ENCODE data around the gene PADI4.

The PADI4 gene, protein sequence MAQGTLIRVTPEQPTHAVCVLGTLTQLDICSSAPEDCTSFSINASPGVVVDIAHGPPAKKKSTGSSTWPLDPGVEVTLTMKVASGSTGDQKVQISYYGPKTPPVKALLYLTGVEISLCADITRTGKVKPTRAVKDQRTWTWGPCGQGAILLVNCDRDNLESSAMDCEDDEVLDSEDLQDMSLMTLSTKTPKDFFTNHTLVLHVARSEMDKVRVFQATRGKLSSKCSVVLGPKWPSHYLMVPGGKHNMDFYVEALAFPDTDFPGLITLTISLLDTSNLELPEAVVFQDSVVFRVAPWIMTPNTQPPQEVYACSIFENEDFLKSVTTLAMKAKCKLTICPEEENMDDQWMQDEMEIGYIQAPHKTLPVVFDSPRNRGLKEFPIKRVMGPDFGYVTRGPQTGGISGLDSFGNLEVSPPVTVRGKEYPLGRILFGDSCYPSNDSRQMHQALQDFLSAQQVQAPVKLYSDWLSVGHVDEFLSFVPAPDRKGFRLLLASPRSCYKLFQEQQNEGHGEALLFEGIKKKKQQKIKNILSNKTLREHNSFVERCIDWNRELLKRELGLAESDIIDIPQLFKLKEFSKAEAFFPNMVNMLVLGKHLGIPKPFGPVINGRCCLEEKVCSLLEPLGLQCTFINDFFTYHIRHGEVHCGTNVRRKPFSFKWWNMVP

DNA sequence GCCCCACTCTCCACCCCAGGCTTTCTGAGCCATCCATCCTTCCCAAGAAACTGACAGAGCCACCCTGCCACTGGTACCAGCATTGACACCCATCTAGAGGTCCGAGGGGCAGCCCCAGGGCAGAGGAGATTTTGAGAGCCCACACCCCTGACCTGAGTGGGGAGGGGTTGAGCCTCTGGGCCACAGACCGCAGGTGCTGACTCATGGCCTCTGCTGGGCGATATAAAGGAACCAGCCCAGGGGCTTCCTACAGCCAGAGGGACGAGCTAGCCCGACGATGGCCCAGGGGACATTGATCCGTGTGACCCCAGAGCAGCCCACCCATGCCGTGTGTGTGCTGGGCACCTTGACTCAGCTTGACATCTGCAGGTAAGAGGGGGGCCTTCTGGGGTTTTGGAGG, at the start of gene PADI4:
PADI4 (plus strand) TSS at position 252 of the 400 bp plus-strand sequence; CDS start at position 278, 26 bp downstream.
- no peak for DNase-seq

- no peak for DNase-seq
These were observed 49.3 kb upstream of the PADI4 start for GRCh38 chr1:17258758-17259130.

DNA sequence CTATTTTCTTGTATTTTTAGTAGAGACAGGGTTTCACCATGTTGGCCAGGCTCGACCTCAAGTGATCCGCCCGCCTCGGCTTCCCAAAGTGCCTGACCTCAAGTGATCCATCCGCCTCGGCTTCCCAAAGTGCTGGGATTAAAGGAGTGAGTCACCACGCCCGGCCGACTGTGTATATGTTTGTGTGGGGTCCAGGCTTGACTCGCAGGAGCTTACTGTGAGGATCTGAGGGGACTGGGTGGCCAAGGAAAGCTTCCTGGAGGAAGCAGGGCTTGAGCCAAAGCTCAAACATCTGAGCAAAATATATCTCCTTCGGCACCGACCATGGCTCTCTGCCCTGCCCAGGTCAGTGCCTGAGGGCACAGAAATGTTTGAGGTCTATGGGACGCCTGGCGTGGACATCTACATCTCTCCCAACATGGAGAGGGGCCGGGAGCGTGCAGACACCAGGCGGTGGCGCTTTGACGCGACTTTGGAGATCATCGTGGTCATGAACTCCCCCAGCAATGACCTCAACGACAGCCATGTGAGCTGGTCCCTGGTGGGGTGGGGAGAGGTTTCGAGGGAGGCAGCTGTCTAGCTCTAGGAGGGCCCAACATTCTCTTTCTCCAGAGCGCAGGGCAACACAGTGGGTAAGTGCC, 48.6 kb upstream of the PADI4 start:
- no peak for DNase-seq

GRCh38 chr1:17260264-17260663, 47.7 kb upstream of the PADI4 start:
- DNase-seq = no peak

DNA sequence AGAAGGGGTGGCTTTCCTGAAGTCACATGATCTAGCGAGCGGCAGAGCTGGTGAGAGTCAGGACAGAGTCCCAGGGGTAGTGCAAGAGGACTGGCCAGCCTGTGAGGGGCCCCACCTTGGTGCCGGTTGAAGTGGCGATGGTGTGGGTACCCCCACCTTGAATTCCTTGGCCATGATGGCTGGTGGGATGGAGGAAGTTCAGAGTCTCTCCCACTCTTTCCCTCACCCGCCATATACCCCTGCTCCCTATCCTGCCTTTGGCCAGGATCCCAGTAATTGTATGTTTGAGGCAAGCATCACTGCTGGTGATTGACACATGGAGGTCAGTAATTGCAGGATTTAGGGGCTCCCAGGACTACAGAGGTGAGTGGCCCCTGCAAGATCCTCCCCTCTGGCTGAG, 47.3 kb upstream of the PADI4 start:
- no peak for DNase-seq

- no peak for DNase-seq
These were observed 44.1 kb upstream of the PADI4 start for GRCh38 chr1:17263936-17264335.

GRCh38 chr1:17264470-17264869, 43.5 kb upstream of the PADI4 start:
- no peak for DNase-seq

DNA sequence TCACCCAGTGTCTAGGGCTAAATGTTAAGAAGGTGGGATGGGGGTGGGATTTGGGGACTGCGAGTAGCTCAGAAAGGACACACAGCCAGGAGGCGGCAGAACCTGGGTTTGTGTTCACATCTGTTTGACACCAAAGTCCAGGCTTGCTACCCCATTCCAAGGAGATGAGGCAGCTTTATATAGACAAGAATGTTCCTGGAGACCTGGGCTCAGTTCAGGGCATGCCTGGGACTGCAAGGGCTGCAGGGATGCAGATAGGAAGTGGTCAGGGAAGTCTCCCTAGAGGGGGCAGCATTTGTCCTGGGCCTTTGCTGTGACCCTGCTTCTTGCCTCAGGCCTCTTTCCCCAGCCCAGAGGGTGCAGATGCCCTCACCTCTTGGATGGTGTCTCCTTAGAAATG, 42.8 kb upstream of the PADI4 start:
- no peak for DNase-seq

DNA sequence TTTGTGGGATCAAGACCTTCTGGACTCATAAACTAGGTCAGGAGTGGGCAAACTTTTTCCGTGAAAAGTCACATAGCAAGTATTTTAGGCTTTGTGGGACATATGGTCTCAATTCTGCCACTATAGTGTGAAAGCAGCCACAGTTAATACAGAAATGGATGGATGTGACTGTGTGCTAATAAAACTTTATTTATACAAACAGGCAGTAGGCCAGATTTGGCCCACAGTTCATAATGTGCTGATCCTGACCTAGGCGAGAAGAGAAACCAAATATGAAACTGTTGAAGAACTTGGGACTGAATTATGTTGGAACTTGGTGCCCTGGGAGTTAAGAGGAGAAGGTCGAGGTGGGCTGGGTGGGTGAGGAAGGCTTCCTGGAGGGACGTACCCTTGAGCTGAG, 42.0 kb upstream of the PADI4 start:
- DNase-seq = no peak

DNA sequence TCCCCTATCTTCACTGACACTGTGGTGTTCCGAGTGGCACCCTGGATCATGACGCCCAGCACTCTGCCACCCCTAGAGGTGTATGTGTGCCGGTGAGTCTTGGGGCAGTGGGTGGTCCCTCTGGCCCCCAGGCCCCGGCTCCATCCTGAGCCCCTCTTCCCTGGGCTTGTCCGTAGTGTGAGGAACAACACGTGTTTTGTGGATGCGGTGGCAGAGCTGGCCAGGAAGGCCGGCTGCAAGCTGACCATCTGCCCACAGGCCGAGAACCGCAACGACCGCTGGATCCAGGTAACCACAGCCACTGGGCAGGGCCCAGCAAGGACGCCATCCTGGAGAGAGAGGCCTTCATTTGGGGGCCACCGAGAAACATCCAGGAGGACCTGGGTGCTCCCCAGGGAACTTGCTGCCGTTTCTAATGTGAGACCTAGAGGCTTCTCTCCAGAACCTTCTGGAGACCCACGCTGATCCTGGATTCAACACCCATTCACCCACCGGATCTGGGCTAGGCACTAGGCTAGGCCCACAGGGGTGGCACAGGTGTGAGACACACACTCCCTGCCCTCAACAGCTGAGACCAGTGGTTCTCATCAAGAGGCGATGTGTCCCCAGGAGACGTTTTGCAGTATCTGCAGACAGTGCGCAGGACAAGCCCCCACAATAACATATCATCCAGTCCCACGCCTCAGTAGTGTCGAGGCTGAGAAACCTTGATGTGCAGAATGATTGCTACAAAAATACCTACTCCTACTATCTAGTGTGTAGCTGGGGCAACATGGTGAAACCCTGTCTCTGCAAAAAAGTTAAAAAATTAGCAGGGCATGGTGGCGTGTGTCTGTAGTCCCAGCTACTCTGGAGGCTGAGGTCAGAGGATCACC, 36.9 kb upstream of the PADI4 start:
- no peak for DNase-seq

DNA sequence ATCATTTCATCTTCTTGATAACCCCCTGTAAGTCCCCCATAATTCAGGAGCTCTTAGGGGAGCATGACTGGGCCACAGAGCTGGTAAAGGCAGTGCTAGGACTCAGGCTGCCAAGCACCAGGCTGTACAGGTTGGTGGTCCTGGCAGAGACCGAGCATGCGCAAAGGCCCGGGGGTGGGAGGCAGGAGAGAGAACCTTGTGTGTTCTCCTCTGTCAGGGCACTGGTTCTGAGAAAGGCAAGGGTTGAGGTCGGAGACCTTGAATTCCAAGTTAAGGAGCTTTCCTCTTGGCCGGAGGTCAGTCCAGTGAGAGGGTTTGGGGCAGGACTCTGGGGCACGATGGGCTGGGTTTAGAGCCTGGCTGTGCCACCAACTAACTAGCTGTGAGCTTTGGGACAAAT, 35.9 kb upstream of the PADI4 start:
- DNase-seq = no peak

GRCh38 chr1:17272646-17273045, 35.4 kb upstream of the PADI4 start:
- no peak for DNase-seq

- DNase-seq = no peak
These were observed 34.9 kb upstream of the PADI4 start for GRCh38 chr1:17273096-17273495.

DNA sequence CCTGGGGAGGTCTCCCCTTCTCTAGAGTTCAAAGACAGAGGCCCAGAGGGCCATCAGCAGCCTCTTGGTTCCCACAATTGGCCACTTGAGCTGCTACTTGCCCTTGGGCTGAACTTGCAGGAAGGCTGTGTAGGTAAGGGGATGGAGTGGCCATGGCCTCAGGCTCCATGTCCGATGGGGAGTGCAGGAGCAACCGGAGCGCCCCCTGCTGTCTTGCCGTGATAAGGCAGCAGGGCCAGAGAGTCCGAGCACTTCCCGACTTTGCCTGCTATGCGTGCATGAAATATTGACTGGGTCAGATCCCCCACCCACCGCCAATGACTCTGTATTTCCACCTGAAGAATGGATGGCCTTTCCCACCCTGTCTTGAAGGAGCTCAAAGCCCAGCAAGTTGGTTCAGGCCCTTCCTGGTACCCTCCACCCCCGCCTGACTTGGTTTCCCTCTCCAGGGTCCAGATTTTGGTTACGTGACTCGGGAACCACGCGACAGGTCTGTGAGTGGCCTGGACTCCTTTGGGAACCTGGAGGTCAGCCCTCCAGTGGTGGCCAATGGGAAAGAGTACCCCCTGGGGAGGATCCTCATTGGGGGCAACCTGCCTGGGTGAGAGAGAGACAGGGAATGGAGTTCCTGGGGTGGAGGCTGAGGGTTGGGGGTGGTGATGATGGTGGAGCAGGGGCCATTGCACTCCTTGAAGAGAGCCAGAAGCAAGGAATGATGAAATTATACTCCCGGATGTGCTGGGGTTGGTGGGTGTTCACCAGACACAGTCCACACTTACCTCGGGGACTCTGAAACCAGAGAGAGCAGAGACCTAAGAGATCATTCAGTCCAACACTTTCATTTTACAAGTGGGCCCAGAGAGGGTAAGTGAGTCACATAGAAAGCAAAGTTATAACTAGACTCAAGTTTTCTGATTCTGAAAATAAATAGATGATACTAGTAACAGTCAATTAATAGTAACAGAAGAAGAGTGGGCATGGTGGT, 33.5 kb upstream of the PADI4 start:
- peak; percentile 86 for DNase-seq

DNA sequence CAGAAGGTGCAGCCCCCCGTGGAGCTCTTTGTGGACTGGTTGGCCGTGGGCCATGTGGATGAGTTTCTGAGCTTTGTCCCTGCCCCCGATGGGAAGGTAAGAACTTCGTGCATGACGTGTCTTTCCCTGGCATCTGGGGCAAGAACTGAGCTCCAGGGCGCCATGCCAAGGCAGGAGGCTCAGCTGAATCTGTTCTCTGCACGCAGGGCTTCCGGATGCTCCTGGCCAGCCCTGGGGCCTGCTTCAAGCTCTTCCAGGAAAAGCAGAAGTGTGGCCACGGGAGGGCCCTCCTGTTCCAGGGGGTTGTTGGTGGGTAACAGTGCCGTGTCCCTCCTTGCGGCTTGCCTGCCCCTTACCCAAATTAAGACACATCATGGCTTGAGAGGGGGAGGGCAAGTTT, 31.4 kb upstream of the PADI4 start:
- DNase-seq = no peak

DNA sequence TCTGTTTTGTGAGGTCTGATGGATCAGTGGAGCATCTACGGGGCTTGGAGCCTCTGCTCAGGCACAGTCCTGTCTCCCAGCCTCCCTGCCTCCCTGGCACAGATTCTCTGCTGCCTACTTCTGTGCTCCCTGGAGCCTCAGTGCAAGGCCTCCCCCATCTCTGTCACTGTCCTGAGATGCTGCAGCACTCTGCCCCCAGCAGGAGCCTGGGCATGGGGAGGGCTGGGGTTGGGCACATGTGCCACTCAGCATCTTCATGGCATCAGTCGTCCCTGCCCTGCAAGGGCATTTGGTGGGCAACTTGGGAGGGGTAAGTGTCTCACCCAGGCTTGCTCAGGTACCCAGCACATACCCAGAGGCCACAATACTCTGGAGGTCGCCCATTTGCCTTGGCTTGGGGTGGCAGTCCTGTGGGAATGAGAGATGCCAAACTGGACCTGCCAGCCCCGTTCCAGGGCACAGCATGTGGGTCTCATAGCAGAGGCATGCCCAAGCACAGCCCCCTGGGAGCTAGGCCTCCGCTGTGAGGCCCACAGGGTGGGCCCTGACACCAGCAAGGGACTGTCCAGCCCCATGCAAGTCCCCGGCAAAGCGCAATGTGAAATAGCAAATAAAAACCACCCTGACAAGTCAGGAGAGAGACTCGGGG, 30.4 kb upstream of the PADI4 start:
- DNase-seq = no peak

GRCh38 chr1:17278996-17279830, 28.8 kb upstream of the PADI4 start:
- DNase-seq = no peak

DNA sequence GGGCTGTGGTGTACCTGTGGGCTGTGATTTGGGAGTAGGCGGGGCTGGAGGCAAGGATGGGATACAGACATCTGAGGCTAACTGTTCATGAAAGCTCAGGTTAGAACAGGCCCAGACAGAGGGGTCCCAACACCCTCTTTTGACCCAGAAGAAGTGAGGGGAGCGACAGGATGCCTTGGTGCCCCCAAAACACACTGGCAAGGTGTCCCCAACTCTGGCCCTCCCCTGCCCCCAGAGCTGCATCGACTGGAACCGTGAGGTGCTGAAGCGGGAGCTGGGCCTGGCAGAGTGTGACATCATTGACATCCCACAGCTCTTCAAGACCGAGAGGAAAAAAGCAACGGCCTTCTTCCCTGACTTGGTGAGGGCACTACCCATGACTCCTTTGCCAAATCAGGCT, 27.6 kb upstream of the PADI4 start:
- DNase-seq = no peak

DNA sequence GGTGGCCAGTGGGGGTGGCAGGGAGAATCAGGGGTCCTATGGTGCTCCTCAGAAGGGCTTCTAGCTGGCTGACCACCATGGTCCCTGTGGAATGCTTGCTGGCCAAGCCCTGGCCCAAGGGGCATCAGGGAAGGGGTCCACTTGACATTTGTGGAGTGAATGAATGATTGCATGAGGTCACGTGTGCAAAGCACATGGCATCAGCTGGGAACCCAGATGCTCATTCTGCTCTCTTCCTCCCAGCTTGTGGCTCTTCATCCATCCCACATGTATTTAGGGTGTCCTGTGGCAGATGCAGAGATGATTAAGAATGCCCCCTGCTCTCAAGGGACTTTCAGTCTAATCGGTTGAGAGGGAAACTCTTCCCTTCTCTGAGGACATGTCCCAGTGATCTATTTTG, 27.1 kb upstream of the PADI4 start:
- DNase-seq = no peak

GRCh38 chr1:17281775-17282181, 26.2 kb upstream of the PADI4 start:
- DNase-seq = no peak

All from activated CD8-positive, alpha-beta memory T cell treated with anti-CD3 and anti-CD28 coated beads, Interleukin-2, amount 50 U/mL, for 48 hours (primary cell).